ENCODE results near the gene ABCG4. TPM values are rescaled to one million over a fixed set of nuclear protein-coding genes. Genes with fewer than 3 reads are reported as not detected.

The ABCG4 gene
- total and polyA plus RNA-seq, 12 donors: 0.17 to 1.6 (median 1.2) TPM

DNA sequence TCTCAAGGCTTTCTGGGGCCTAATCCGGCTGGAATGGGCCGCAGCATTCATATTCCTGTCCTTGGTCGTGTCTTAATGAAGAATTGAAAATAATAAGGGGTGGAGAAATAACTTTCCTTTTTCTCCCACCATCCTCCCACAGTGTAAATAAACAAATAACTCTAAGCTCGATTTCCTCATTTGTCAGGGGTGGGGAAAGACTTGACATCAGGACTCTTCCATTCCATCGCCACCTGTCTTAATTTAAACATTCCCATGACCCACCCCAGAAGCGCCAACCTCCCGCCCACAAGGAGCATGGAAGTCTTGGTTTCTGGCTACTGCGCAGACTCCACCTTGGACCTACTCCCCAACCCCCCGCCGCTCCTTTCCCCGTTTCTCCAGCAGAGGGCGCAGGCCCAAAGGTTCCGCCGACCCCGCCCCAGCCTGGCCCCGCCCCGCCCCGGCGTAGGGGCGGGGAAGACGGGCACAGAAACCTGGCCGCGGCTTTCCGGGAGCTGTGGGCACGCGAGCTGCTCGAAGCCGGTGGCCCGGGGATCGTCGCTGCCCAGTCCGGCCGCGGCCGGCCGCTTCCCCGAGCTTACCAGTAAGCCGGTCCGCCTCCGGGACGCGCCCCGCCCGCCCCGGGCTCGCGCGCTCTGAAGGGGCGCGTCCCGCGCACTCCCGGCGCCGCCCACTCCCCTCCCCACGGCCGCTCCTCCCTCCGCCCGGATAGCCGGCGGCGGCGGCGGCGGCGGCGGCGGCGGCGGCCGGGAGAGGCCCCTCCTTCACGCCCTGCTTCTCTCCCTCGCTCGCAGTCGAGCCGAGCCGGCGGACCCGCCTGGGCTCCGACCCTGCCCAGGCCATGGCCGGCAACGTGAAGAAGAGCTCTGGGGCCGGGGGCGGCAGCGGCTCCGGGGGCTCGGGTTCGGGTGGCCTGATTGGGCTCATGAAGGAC lies 57.0 kb downstream of the ABCG4 start, which contains the start of gene CBL:
Gene CBL, plus strand, starts transcription at position 766 of the 937 bp plus-strand sequence. Its CDS starts 79 bp downstream, at position 845.
- Histone ChIP-seq H3K9me3 (no peaks in the 10 kb centered on the region), H3K27me3 (no peaks in the 10 kb centered on the region), H3K27ac (peak within 1 kb of the TSS; percentile 85 to 98 (median 97)), H3K4me3 (peak within 1 kb of the TSS; percentile 85 to 100 (median 94)), H3K36me3 (no peaks in the 10 kb centered on the region), H3K4me1 (peaks cover 0 to 49% (median 23%) of the 10 kb centered on the region in 9 donors)
- DNase-seq: peak; percentile 97
- peak; percentile 97 to 98 (median 98) for ATAC-seq
- TF ChIP-seq, protein P1, sequence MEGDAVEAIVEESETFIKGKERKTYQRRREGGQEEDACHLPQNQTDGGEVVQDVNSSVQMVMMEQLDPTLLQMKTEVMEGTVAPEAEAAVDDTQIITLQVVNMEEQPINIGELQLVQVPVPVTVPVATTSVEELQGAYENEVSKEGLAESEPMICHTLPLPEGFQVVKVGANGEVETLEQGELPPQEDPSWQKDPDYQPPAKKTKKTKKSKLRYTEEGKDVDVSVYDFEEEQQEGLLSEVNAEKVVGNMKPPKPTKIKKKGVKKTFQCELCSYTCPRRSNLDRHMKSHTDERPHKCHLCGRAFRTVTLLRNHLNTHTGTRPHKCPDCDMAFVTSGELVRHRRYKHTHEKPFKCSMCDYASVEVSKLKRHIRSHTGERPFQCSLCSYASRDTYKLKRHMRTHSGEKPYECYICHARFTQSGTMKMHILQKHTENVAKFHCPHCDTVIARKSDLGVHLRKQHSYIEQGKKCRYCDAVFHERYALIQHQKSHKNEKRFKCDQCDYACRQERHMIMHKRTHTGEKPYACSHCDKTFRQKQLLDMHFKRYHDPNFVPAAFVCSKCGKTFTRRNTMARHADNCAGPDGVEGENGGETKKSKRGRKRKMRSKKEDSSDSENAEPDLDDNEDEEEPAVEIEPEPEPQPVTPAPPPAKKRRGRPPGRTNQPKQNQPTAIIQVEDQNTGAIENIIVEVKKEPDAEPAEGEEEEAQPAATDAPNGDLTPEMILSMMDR (IDR thresholded peaks at IDR 0.05): peak; percentile 89 to 100 (median 94)
- intact Hi-C loops (cut with DNase I): loop anchor here (2.0 to 10.0 kb wide), 12 partner anchors 39 to 129 kb away; partner anchors contain the start of genes MCAM (in 1 of the 10), NLRX1 (in 1 of the 10) and RNF26 (in 1 of the 10)
- WGBS, 2 donors: 0 to 1% methylated on average over 40 to 88 of the region's 88 CpGs

DNA sequence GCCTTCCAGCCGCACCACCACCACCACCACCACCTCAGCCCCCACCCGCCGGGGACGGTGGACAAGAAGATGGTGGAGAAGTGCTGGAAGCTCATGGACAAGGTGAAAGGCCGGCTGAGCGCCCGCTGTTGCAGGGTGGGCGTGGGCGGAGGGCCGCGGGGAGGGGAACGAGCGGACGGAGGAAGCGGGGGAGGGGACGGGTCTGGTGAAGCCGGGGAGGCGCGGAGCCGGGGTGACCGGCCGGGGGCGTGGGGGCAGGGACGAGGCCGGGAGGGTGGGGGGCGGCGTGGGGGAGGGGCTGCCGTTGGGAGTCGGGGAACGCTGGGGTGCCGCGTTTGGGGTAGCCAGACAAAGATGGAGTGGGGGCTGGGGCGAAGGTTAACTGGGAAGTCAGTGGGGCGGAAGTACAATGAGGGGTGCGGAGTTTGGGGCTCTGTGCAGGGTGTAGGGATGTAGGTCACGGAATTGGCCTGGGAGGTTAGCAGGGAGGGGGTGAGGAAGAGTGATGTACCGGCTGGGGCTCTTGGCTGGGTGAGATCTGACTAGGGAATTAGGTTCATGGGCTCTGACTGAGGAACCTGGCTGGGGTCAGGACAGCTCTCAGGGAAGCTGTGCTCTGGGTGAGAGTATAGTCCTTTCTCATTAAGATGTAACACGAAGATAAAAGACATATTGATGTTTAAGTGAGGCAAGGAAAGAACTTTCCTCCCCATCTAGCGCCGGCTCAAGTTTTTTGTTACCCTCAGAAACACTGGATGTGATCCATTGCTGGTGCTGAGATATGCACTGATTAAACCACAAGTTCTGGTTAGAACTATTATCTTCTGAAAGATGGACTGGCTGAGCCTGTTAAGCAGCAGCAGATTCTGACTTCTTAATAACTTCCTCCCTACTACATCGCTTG lies 57.9 kb downstream of the ABCG4 start:
- Histone ChIP-seq H3K4me1 (peaks cover 0 to 52% (median 23%) of the 10 kb centered on the region in 9 donors), H3K36me3 (no peaks in the 10 kb centered on the region), H3K27ac (peak overlapping the region; percentile 85 to 98 (median 97)), H3K27me3 (no peaks in the 10 kb centered on the region), H3K9me3 (no peaks in the 10 kb centered on the region), H3K4me3 (peak overlapping the region; percentile 85 to 100 (median 94))
- intact Hi-C loops (cut with DNase I): loop anchor here (2.0 to 10.0 kb wide), 11 partner anchors 39 to 128 kb away; partner anchors contain the start of genes MCAM (in 1 of the 10), NLRX1 (in 1 of the 10) and RNF26 (in 1 of the 10)
- 2% methylated on average over 36 to 39 of the region's 41 CpGs for WGBS, 2 donors
- peak; percentile 64 to 67 for DNase-seq
- TF ChIP-seq, protein P1 (IDR thresholded peaks at IDR 0.05): no peak
- ATAC-seq: peak; percentile 13 to 64 (median 30)

GRCh38 chr11:119207415-119207960 lies 58.6 kb downstream of the ABCG4 start:
- ATAC-seq: no peak
- Histone ChIP-seq H3K4me1 (peaks cover 0 to 58% (median 23%) of the 10 kb centered on the region in 9 donors), H3K4me3 (peak overlapping the region in 9 of 10 donors; percentile 85 to 100 (median 95)), H3K36me3 (no peaks in the 10 kb centered on the region), H3K27ac (peak overlapping the region in 8 of 10 donors; percentile 92 to 98 (median 98)), H3K27me3 (no peaks in the 10 kb centered on the region), H3K9me3 (no peaks in the 10 kb centered on the region)
- TF ChIP-seq, protein P1 (IDR thresholded peaks at IDR 0.05): no peak
- WGBS, 2 donors: 30 to 31% methylated on average over 11 of the region's 11 CpGs
- intact Hi-C loops (cut with DNase I): loop anchor here (2.0 to 10.0 kb wide), 11 partner anchors 40 to 127 kb away; partner anchors contain the start of genes MCAM (in 1 of the 10), NLRX1 (in 1 of the 10) and RNF26 (in 1 of the 10)
- DNase-seq: no peak

Measured in heart right ventricle (tissue), 16 donors.